ENCODE results near the gene SGO2. TPM values are rescaled to one million over a fixed set of nuclear protein-coding genes. Genes with fewer than 3 reads are reported as not detected.

The SGO2 gene
- total RNA-seq, 4 donors from 2014 or later, result 1.6 to 5.2 (median 3.2) TPM

- Histone ChIP-seq H3K9me3 (no peaks in the 10 kb centered on the region), H3K27ac (no peak overlapping the region), H3K4me1 (no peaks in the 10 kb centered on the region), H3K36me3 (no peaks in the 10 kb centered on the region), H3K27me3 (no peaks in the 10 kb centered on the region), H3K4me3 (replicated peaks in 1 of 3) (no peak overlapping the region)
- no peak for TF ChIP-seq POLR2A (IDR thresholded peaks at IDR 0.05)
- no peak for TF ChIP-seq CTCF (IDR thresholded peaks at IDR 0.05)
- WGBS, 2 donors, result 90 to 96% methylated on average over 7 of the region's 7 CpGs
- DNase-seq, result no peak
- intact Hi-C loops (cut with DNase I), result no loop called here
These were observed 94.8 kb downstream of the SGO2 start for GRCh38 chr2:200620606-200621390.

- intact Hi-C loops (cut with DNase I), result no loop called here
- WGBS, 2 donors, result 78 to 84% methylated on average over 1 of the region's 1 CpG
- Histone ChIP-seq H3K4me1 (no peaks in the 10 kb centered on the region), H3K27me3 (no peaks in the 10 kb centered on the region), H3K4me3 (replicated peaks in 1 of 3) (no peak overlapping the region), H3K27ac (no peak overlapping the region), H3K9me3 (no peaks in the 10 kb centered on the region), H3K36me3 (no peaks in the 10 kb centered on the region)
- no peak for DNase-seq
- no peak for TF ChIP-seq POLR2A (IDR thresholded peaks at IDR 0.05)
- TF ChIP-seq CTCF (IDR thresholded peaks at IDR 0.05), result no peak
These were observed 96.1 kb downstream of the SGO2 start for GRCh38 chr2:200622106-200622505.

GRCh38 chr2:200624026-200624425, 98.0 kb downstream of the SGO2 start:
- Histone ChIP-seq H3K36me3 (no peaks in the 10 kb centered on the region), H3K4me1 (no peaks in the 10 kb centered on the region), H3K4me3 (replicated peaks in 1 of 3) (no peak overlapping the region), H3K9me3 (no peaks in the 10 kb centered on the region), H3K27ac (no peak overlapping the region), H3K27me3 (no peaks in the 10 kb centered on the region)
- no peak for DNase-seq
- 89 to 91% methylated on average over 2 of the region's 2 CpGs for WGBS, 2 donors
- intact Hi-C loops (cut with DNase I), result no loop called here
- no peak for TF ChIP-seq CTCF (IDR thresholded peaks at IDR 0.05)

- 93 to 95% methylated on average over 3 of the region's 3 CpGs for WGBS, 2 donors
- H3K27me3 ChIP-seq, result no peaks in the 10 kb centered on the region
These were observed 98.7 kb downstream of the SGO2 start for GRCh38 chr2:200624658-200625057.

More at GRCh38 chr2:200624658-200625057, 98.7 kb downstream of the SGO2 start:
- no peaks in the 10 kb centered on the region for H3K36me3 ChIP-seq
- H3K9me3 ChIP-seq, result no peaks in the 10 kb centered on the region
- H3K27ac ChIP-seq, result no peak overlapping the region
- intact Hi-C loops (cut with DNase I), result no loop called here
- H3K4me3 ChIP-seq (replicated peaks in 1 of 3), result no peak overlapping the region
- H3K4me1 ChIP-seq, result no peaks in the 10 kb centered on the region
- DNase-seq, result no peak
- TF ChIP-seq CTCF (IDR thresholded peaks at IDR 0.05), result no peak
